ENCODE data around the gene INTS7.

DNA sequence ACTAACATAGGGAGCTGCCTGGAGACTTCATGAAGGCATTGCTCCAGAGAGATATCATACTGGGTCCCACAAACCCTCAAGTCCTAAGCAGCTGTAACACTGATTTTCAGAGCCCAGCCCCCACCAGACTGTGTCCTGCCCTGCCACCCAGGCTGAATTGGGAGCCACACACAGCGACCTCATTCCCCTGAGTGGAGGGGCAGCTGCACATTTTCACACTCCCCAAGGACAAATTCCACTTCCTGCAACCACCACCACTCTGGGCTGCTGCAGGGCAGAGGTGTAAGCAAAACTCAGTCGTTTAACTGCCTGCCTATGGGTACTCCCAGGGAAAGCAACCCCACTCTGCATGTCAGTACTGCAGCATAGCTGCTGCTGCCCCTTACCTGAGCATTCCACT is 20.0 kb upstream of the INTS7 start:
- TF ChIP-seq CTCF (IDR thresholded peaks at IDR 0.05) (no peak), EZH2 (IDR thresholded peaks at IDR 0.05) (no peak)

All from neural progenitor cell (in vitro differentiated cells).